ENCODE data around the gene SCN4A. TPM values are rescaled to one million over a fixed set of nuclear protein-coding genes. Genes with fewer than 3 reads are reported as not detected.

The SCN4A gene
- total and polyA plus RNA-seq, 2 of the 13 experiments (the other 11 are each of a cell fraction or from before 2014, with no cell fraction given) = 0.02 to 0.03 TPM

GRCh38 chr17:64008830-64009229 lies 36.1 kb upstream of the SCN4A start:
- intact Hi-C loops (cut with micrococcal nuclease; ENCODE audit: unreplicated experiment) = loop anchor here (5.0 kb wide), 1 partner anchor 1638 kb away; no protein-coding TSS in a partner anchor
- no TSS peak for BruUV-seq (replicated peaks)
- POLR2A ChIA-PET = no interaction called here
- H3K27ac ChIP-seq (ENCODE audit: extremely low read length, insufficient read depth, low read length) = no peak overlapping the region
- no peaks in the 10 kb centered on the region for H4K20me1 ChIP-seq (ENCODE audit: insufficient read depth, low read length)
- no peaks in the 10 kb centered on the region for H3K27me3 ChIP-seq (ENCODE audit: control insufficient read depth in 1 of 2, insufficient read depth in 2 of 2, low read length in 2 of 2)
- in situ Hi-C loops (cut with HindIII; ENCODE audit: extremely low pct_ligation_motif_present, low pct_unique_long_range_greater_than_20kb) = no loop called here
- no peaks in the 10 kb centered on the region for H3K9me3 ChIP-seq (ENCODE audit: low read length)
- no peaks in the 10 kb centered on the region; a peak in 1 of 5 replicates for H3K36me3 ChIP-seq (replicated peaks in 1 of 2; ENCODE audit: control insufficient read depth in 1 of 2, insufficient read depth in 2 of 2, low read length in 2 of 2)
- TF ChIP-seq ZKSCAN1 (IDR thresholded peaks at IDR 0.05; ENCODE audit: low read length) (peak; percentile 66; the same call in 1 of the 2 replicates), MAZ (IDR thresholded peaks at IDR 0.05; ENCODE audit: borderline replicate concordance, low read depth, low read length) (no peak), MAZ (CRISPR knock-in tag; IDR thresholded peaks at IDR 0.05; ENCODE audit: low read depth) (no peak)
- no peaks in the 10 kb centered on the region for H3K79me2 ChIP-seq (ENCODE audit: insufficient read depth, low read length)
- DNase-seq (ENCODE audit: low spot score) (no peak), ATAC-seq (no peak), FAIRE-seq (no peak)
- no peak overlapping the region for H2AFZ ChIP-seq (ENCODE audit: low read length)
- peaks cover 53% of the 10 kb centered on the region for H3K4me1 ChIP-seq (ENCODE audit: insufficient read depth, low read length)
- WGBS (ENCODE audit: low lambda C conversion rate) = 48% methylated on average over 4 of the region's 4 CpGs
- CTCF ChIA-PET (ENCODE audit: low intra/inter-chr PET ratio, low total read pairs) = no interaction called here
- peak overlapping the region; percentile 81; the same call in 1 of the 2 replicates for H3K4me2 ChIP-seq (ENCODE audit: low read depth, low read length)
- H3K4me3 ChIP-seq (replicated peaks in 1 of 3; ENCODE audit: insufficient read depth in 1 of 3, low read depth in 2 of 3, low read length in 3 of 3) = no peak overlapping the region; a peak in 1 of 6 replicates
- H3K9ac ChIP-seq (ENCODE audit: insufficient read depth, low read depth, low read length) = no peak overlapping the region

- Histone ChIP-seq H3K4me3 (replicated peaks in 1 of 3; ENCODE audit: insufficient read depth in 1 of 3, low read depth in 2 of 3, low read length in 3 of 3) (peak overlapping the region in 1 of 3 experiments; percentile 32; a peak in 2 of 6 replicates), H3K9ac (ENCODE audit: insufficient read depth, low read depth, low read length) (no peak overlapping the region), H3K27ac (ENCODE audit: extremely low read length, insufficient read depth, low read length) (no peak overlapping the region), H4K20me1 (ENCODE audit: insufficient read depth, low read length) (no peaks in the 10 kb centered on the region), H3K36me3 (replicated peaks in 1 of 2; ENCODE audit: control insufficient read depth in 1 of 2, insufficient read depth in 2 of 2, low read length in 2 of 2) (no peaks in the 10 kb centered on the region; a peak in 1 of 5 replicates), H3K27me3 (ENCODE audit: control insufficient read depth in 1 of 2, insufficient read depth in 2 of 2, low read length in 2 of 2) (no peaks in the 10 kb centered on the region), H3K4me1 (ENCODE audit: insufficient read depth, low read length) (peaks cover 53% of the 10 kb centered on the region), H3K4me2 (ENCODE audit: low read depth, low read length) (peak overlapping the region; percentile 81), H3K79me2 (ENCODE audit: insufficient read depth, low read length) (no peaks in the 10 kb centered on the region), H3K9me3 (ENCODE audit: low read length) (no peaks in the 10 kb centered on the region), H2AFZ (ENCODE audit: low read length) (no peak overlapping the region)
- TF ChIP-seq, protein P1, sequence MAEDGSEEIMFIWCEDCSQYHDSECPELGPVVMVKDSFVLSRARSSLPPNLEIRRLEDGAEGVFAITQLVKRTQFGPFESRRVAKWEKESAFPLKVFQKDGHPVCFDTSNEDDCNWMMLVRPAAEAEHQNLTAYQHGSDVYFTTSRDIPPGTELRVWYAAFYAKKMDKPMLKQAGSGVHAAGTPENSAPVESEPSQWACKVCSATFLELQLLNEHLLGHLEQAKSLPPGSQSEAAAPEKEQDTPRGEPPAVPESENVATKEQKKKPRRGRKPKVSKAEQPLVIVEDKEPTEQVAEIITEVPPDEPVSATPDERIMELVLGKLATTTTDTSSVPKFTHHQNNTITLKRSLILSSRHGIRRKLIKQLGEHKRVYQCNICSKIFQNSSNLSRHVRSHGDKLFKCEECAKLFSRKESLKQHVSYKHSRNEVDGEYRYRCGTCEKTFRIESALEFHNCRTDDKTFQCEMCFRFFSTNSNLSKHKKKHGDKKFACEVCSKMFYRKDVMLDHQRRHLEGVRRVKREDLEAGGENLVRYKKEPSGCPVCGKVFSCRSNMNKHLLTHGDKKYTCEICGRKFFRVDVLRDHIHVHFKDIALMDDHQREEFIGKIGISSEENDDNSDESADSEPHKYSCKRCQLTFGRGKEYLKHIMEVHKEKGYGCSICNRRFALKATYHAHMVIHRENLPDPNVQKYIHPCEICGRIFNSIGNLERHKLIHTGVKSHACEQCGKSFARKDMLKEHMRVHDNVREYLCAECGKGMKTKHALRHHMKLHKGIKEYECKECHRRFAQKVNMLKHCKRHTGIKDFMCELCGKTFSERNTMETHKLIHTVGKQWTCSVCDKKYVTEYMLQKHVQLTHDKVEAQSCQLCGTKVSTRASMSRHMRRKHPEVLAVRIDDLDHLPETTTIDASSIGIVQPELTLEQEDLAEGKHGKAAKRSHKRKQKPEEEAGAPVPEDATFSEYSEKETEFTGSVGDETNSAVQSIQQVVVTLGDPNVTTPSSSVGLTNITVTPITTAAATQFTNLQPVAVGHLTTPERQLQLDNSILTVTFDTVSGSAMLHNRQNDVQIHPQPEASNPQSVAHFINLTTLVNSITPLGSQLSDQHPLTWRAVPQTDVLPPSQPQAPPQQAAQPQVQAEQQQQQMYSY (CRISPR knock-in tag; IDR thresholded peaks at IDR 0.05) = no peak
- TF ChIP-seq ZNF629 (CRISPR knock-in tag; conservative IDR thresholded peaks at IDR 0.05) = peak; percentile 90
- TF ChIP-seq DPF2 (CRISPR knock-in tag; IDR thresholded peaks at IDR 0.05; ENCODE audit: borderline replicate concordance, low read depth) = 0 out of 2 replicates have a peak, but pooled peaks have one; percentile 12
- TF ChIP-seq ZNF17 (CRISPR knock-in tag; IDR thresholded peaks at IDR 0.05) = no peak
- TF ChIP-seq, protein P2, sequence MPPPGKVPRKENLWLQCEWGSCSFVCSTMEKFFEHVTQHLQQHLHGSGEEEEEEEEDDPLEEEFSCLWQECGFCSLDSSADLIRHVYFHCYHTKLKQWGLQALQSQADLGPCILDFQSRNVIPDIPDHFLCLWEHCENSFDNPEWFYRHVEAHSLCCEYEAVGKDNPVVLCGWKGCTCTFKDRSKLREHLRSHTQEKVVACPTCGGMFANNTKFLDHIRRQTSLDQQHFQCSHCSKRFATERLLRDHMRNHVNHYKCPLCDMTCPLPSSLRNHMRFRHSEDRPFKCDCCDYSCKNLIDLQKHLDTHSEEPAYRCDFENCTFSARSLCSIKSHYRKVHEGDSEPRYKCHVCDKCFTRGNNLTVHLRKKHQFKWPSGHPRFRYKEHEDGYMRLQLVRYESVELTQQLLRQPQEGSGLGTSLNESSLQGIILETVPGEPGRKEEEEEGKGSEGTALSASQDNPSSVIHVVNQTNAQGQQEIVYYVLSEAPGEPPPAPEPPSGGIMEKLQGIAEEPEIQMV (CRISPR knock-in tag; IDR thresholded peaks at IDR 0.05; ENCODE audit: low read depth) = 0 out of 2 replicates have a peak, but pooled peaks have one; percentile 2
- 0 out of 2 replicates have a peak, but pooled peaks have one; percentile 66 for TF ChIP-seq CHD4 (IDR thresholded peaks at IDR 0.05; ENCODE audit: borderline replicate concordance, low read length)
- TF ChIP-seq IRF9 (CRISPR knock-in tag; IDR thresholded peaks at IDR 0.05; ENCODE audit: borderline replicate concordance) = no peak
- FAIRE-seq (no peak), DNase-seq (ENCODE audit: low spot score) (no peak), ATAC-seq (no peak)
- no TSS peak for BruUV-seq (replicated peaks)
- WGBS (ENCODE audit: low lambda C conversion rate) = 61% methylated on average over 5 of the region's 5 CpGs
- CTCF ChIA-PET (ENCODE audit: low intra/inter-chr PET ratio, low total read pairs) = no interaction called here
- POLR2A ChIA-PET = no interaction called here
- intact Hi-C loops (cut with micrococcal nuclease; ENCODE audit: unreplicated experiment) = loop anchor here (5.0 kb wide), 1 partner anchor 1639 kb away; no protein-coding TSS in a partner anchor
- in situ Hi-C loops (cut with HindIII; ENCODE audit: extremely low pct_ligation_motif_present, low pct_unique_long_range_greater_than_20kb) = no loop called here
These were observed 35.6 kb upstream of the SCN4A start for GRCh38 chr17:64008346-64008745.

Measured in HepG2 (cell line).